Hematopoietic multipotent progenitor cell treated with erythropoietin and hydrocortisone succinate and interleukin-3 and kit ligand, for 4 days (in vitro differentiated cells): ENCODE results near the gene MFNG.

Experiments
- DNase-seq: peaks from one replicate; pipeline ENCODE4 v3.0.0-alpha.2; 2015

MFNG gene

GRCh38 chr22:37420686-37421467 is 65.3 kb downstream of the MFNG start:
- DNase-seq = peak; percentile 26

GRCh38 chr22:37419969-37420685 is 66.1 kb downstream of the MFNG start:
- DNase-seq = peak; percentile 28

- DNase-seq = no peak
These were observed 66.7 kb downstream of the MFNG start for GRCh38 chr22:37419370-37419968.
